Astrocyte (in vitro differentiated cells and primary cell): ENCODE data around the gene FREY1. TPM values are rescaled to one million over a fixed set of nuclear protein-coding genes. Genes with fewer than 3 reads are reported as not detected.

ENCODE experiments used
- DNase-seq: peaks from one replicate; pipeline ENCODE4 v3.0.0-alpha.2; 2010; ENCODE audit warnings: low read depth
- FAIRE-seq: peaks from 2 replicates; lab custom pipeline; 2011; peaks lifted over from hg19 to GRCh38; lab: Jason Lieb, UNC
- H2AFZ ChIP-seq: 2 replicates; pipeline ENCODE4 v1.6.0; 2012; ENCODE audit warnings: low read depth, low read length, inconsistent platforms
- H3K27ac ChIP-seq: 2 replicates; pipeline ENCODE4 v1.5.1; 2011; ENCODE audit warnings: low read depth, low read length, inconsistent platforms
- H3K27me3 ChIP-seq: 2 replicates; pipeline ENCODE4 v1.6.0; 2011; ENCODE audit warnings: low read length, inconsistent platforms; ENCODE audit not compliant: insufficient read depth
- H3K36me3 ChIP-seq: 2 replicates; pipeline ENCODE4 v1.5.1; 2011; ENCODE audit warnings: low read length, inconsistent platforms; ENCODE audit not compliant: insufficient read depth
- H3K4me1 ChIP-seq: 2 replicates; pipeline ENCODE4 v1.5.1; 2011; ENCODE audit warnings: low read length, inconsistent platforms; ENCODE audit not compliant: insufficient read depth
- H3K4me2 ChIP-seq: 2 replicates; pipeline ENCODE4 v1.6.0; 2012; ENCODE audit warnings: low read length, inconsistent platforms
- H3K4me3 ChIP-seq: 2 replicates; pipeline ENCODE4 v1.5.1; 2011; ENCODE audit warnings: low read depth, mild to moderate bottlenecking, low read length, inconsistent platforms; ENCODE audit not compliant: insufficient read depth
- H3K79me2 ChIP-seq: 2 replicates; pipeline ENCODE4 v1.6.0; 2012; ENCODE audit warnings: mild to moderate bottlenecking, low read length, inconsistent platforms; ENCODE audit not compliant: insufficient read depth
- H3K9ac ChIP-seq: 2 replicates; pipeline ENCODE4 v1.6.0; 2012; ENCODE audit warnings: mild to moderate bottlenecking, low read length, inconsistent platforms
- H3K9me3 ChIP-seq: 2 replicates; pipeline ENCODE4 v1.5.1; 2012; ENCODE audit warnings: low read depth, mild to moderate bottlenecking, low read length, inconsistent platforms; ENCODE audit not compliant: insufficient read depth
- H4K20me1 ChIP-seq: 2 replicates; pipeline ENCODE4 v1.6.0; 2012; ENCODE audit warnings: low read length, inconsistent platforms; ENCODE audit not compliant: insufficient read depth
- H3K27ac Mint-ChIP-seq: one replicate; pipeline ENCODE4 v1.8.0; 2021; ENCODE audit warnings: mild to moderate bottlenecking, mixed read lengths; ENCODE audit not compliant: unreplicated experiment
- H3K27me3 Mint-ChIP-seq: one replicate; pipeline ENCODE4 v1.8.0; 2021; ENCODE audit warnings: low read depth, mixed read lengths; ENCODE audit not compliant: unreplicated experiment
- H3K36me3 Mint-ChIP-seq: one replicate; pipeline ENCODE4 v1.8.0; 2021; ENCODE audit warnings: low read depth, mixed read lengths; ENCODE audit not compliant: unreplicated experiment
- H3K4me1 Mint-ChIP-seq: one replicate; pipeline ENCODE4 v1.8.0; 2021; ENCODE audit warnings: low read depth, mixed read lengths; ENCODE audit not compliant: unreplicated experiment
- H3K4me3 Mint-ChIP-seq: one replicate; pipeline ENCODE4 v1.8.0; 2021; ENCODE audit warnings: mild to moderate bottlenecking, moderate library complexity, mixed read lengths; ENCODE audit not compliant: unreplicated experiment
- H3K9me3 Mint-ChIP-seq: one replicate; pipeline ENCODE4 v1.8.0; 2021; ENCODE audit warnings: mild to moderate bottlenecking, mixed read lengths; ENCODE audit not compliant: unreplicated experiment
- CTCF ChIP-seq: IDR thresholded peaks from 2 replicates; pipeline ENCODE4 v1.5.1; 2011; ENCODE audit warnings: low read depth, mild to moderate bottlenecking, inconsistent platforms, low read length, moderate library complexity; ENCODE audit not compliant: insufficient read depth
- EZH2 ChIP-seq: IDR thresholded peaks from 2 replicates; pipeline ENCODE4 v1.6.1; 2012; ENCODE audit warnings: mild to moderate bottlenecking, low read length, inconsistent platforms; ENCODE audit not compliant: insufficient read depth
- total RNA-seq: library from RNA; stranded (reverse); gene quantifications from 2 replicates; pipeline ENCODE4 v1.2.1, GENCODE V29; 2021

The FREY1 gene
- total RNA-seq, 1 donor from 2014 or later, result 0.79 TPM

GRCh38 chr11:45879803-45880686, 27.0 kb downstream of the FREY1 start:
- H4K20me1 ChIP-seq, result peaks cover 45% of the 10 kb centered on the region
- no peak overlapping the region for H3K4me2 ChIP-seq
- Mint-ChIP-seq H3K4me3 (no peak overlapping the region), H3K36me3 (peaks cover 35% of the 10 kb centered on the region), H3K27me3 (peaks cover 10% of the 10 kb centered on the region), H3K9me3 (peaks cover 2% of the 10 kb centered on the region), H3K27ac (no peak overlapping the region), H3K4me1 (peaks cover 17% of the 10 kb centered on the region)
- H3K27ac ChIP-seq, result no peak overlapping the region
- no peak overlapping the region for H2AFZ ChIP-seq
- H3K79me2 ChIP-seq, result no peaks in the 10 kb centered on the region
- FAIRE-seq (no peak), DNase-seq (peak; percentile 19)
- H3K36me3 ChIP-seq, result peaks cover 7% of the 10 kb centered on the region
- H3K4me1 ChIP-seq, result peaks cover 5% of the 10 kb centered on the region
- H3K27me3 ChIP-seq, result no peaks in the 10 kb centered on the region
- TF ChIP-seq CTCF (no peak), EZH2 (no peak)
- no peak overlapping the region for H3K9ac ChIP-seq
- H3K4me3 ChIP-seq, result no peak overlapping the region
- H3K9me3 ChIP-seq, result no peaks in the 10 kb centered on the region

GRCh38 chr11:45877845-45878244, 29.2 kb downstream of the FREY1 start:
- Mint-ChIP-seq H3K27ac (no peak overlapping the region), H3K4me3 (no peak overlapping the region), H3K27me3 (no peaks in the 10 kb centered on the region), H3K36me3 (peaks cover 32% of the 10 kb centered on the region), H3K4me1 (peaks cover 22% of the 10 kb centered on the region), H3K9me3 (peaks cover 3% of the 10 kb centered on the region)
- DNase-seq (no peak), FAIRE-seq (no peak)
- Histone ChIP-seq H2AFZ (no peak overlapping the region), H3K4me2 (no peak overlapping the region), H3K27me3 (no peaks in the 10 kb centered on the region), H4K20me1 (peaks cover 43% of the 10 kb centered on the region), H3K9ac (no peak overlapping the region), H3K79me2 (no peaks in the 10 kb centered on the region), H3K36me3 (peaks cover 9% of the 10 kb centered on the region), H3K4me1 (peaks cover 13% of the 10 kb centered on the region), H3K27ac (no peak overlapping the region), H3K4me3 (no peak overlapping the region), H3K9me3 (no peaks in the 10 kb centered on the region)
- no peak for TF ChIP-seq CTCF
- no peak for TF ChIP-seq EZH2

- no peak overlapping the region for H3K4me3 Mint-ChIP-seq
- Histone ChIP-seq H4K20me1 (peaks cover 41% of the 10 kb centered on the region), H3K4me3 (no peak overlapping the region)
These were observed 29.9 kb downstream of the FREY1 start for GRCh38 chr11:45877221-45877620.

More at GRCh38 chr11:45877221-45877620, 29.9 kb downstream of the FREY1 start:
- H3K27me3 Mint-ChIP-seq, result no peaks in the 10 kb centered on the region
- no peaks in the 10 kb centered on the region for H3K9me3 ChIP-seq
- TF ChIP-seq EZH2, result no peak
- TF ChIP-seq CTCF, result no peak
- no peaks in the 10 kb centered on the region for H3K79me2 ChIP-seq
- no peak overlapping the region for H3K27ac ChIP-seq
- DNase-seq, result no peak
- no peak overlapping the region for H3K4me2 ChIP-seq
- H3K9ac ChIP-seq, result no peak overlapping the region
- H3K4me1 Mint-ChIP-seq, result peaks cover 23% of the 10 kb centered on the region
- peaks cover 29% of the 10 kb centered on the region for H3K36me3 Mint-ChIP-seq
- no peak overlapping the region for H2AFZ ChIP-seq
- peaks cover 9% of the 10 kb centered on the region for H3K36me3 ChIP-seq
- FAIRE-seq, result no peak
- no peaks in the 10 kb centered on the region for H3K27me3 ChIP-seq
- peaks cover 18% of the 10 kb centered on the region for H3K4me1 ChIP-seq
- H3K9me3 Mint-ChIP-seq, result peaks cover 3% of the 10 kb centered on the region
- H3K27ac Mint-ChIP-seq, result no peak overlapping the region
